Tibial nerve (tissue), 3 donors: Measurements from ENCODE around the gene ECT2L.

Experiments
- POLR2A ChIP-seq, 2 donors: fragments of 450-650 bp; IDR thresholded peaks; one replicate each; pipeline ENCODE4 v1.6.1; 2017; ENCODE audit warnings: antibody characterized with exemption in 2 of 2, mild to moderate bottlenecking in 2 of 2, moderate library complexity in 2 of 2
- TF ChIP-seq, protein P1 (sequence below), 5 experiments: fragments of 200-600 bp in 3 of 5; fragments of 450-650 bp in 2 of 5; sonication (generic) in 3 of 5; IDR thresholded peaks; one replicate each; pipeline ENCODE4 v1.5.1; 2016 to 2019; ENCODE audit warnings: antibody characterized with exemption in 5 of 5, mild to moderate bottlenecking in 3 of 5, moderate library complexity in 2 of 5

DNA sequence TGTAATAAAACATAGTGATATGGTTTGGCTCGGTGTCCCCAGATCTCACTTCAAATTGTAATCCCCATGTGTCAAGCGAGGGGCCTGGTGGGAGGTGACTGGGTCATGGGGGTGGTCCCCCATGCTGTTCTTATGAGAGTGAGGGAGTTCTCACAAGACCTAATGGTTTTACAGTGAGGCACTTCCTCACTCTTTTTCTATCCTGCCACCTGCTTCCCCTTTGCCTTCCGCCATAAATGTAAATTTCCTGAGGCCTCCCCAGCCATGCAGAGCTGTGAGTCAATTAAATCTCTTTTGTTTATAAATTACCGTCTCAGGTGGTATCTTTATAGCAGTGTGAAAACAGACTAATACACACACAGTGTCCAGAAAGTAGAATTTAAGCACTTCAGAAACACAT lies 113.6 kb downstream of the ECT2L start:
- TF ChIP-seq, protein P1, sequence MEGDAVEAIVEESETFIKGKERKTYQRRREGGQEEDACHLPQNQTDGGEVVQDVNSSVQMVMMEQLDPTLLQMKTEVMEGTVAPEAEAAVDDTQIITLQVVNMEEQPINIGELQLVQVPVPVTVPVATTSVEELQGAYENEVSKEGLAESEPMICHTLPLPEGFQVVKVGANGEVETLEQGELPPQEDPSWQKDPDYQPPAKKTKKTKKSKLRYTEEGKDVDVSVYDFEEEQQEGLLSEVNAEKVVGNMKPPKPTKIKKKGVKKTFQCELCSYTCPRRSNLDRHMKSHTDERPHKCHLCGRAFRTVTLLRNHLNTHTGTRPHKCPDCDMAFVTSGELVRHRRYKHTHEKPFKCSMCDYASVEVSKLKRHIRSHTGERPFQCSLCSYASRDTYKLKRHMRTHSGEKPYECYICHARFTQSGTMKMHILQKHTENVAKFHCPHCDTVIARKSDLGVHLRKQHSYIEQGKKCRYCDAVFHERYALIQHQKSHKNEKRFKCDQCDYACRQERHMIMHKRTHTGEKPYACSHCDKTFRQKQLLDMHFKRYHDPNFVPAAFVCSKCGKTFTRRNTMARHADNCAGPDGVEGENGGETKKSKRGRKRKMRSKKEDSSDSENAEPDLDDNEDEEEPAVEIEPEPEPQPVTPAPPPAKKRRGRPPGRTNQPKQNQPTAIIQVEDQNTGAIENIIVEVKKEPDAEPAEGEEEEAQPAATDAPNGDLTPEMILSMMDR (IDR thresholded peaks at IDR 0.05), result no peak
- TF ChIP-seq POLR2A (IDR thresholded peaks at IDR 0.05), result no peak
